H1 (cell line): ENCODE measurements around the gene GLUD1. TPM values are rescaled to one million over a fixed set of nuclear protein-coding genes. Genes with fewer than 3 reads are reported as not detected.

Experiments used
- CTCF ChIA-PET: fragments of 300-600 bp; sonication (Branson Sonifier 250); formaldehyde crosslinking; loops from one replicate; lab custom pipeline; 2021; ENCODE audit not compliant: partially characterized antibody; lab: Charles Lee
- POLR2A ChIA-PET: fragments of 300-600 bp; sonication (Branson Sonifier 250); formaldehyde crosslinking; loops from one replicate; lab custom pipeline; 2021; ENCODE audit warnings: inconsistent platforms; ENCODE audit not compliant: partially characterized antibody; lab: Charles Lee
- DNase-seq, 2 experiments: peaks; one replicate each; pipeline versions ENCODE4 v3.0.0 to v3.0.0-alpha.2; 2010 to 2022; ENCODE audit warnings: low spot score in 2 of 2, low read depth in 1 of 2, mixed read lengths in 1 of 2
- FAIRE-seq: peaks from 2 replicates; lab custom pipeline; 2011; peaks lifted over from hg19 to GRCh38; lab: Jason Lieb, UNC
- H2AFZ ChIP-seq: 2 replicates; pipeline ENCODE4 v1.8.1; 2012; ENCODE audit warnings: low read length, inconsistent platforms
- H2AK5ac ChIP-seq: 2 replicates; pipeline ENCODE4 v1.6.1; 2013; ENCODE audit warnings: low read depth, low read length
- H2BK120ac ChIP-seq: replicated peaks from 2 replicates; pipeline ENCODE3; 2013; ENCODE audit warnings: low read depth, low read length, inconsistent platforms
- H2BK12ac ChIP-seq: 2 replicates; pipeline ENCODE4 v1.6.1; 2013; ENCODE audit warnings: low read depth, low read length
- H2BK15ac ChIP-seq: 2 replicates; pipeline ENCODE4 v1.6.1; 2013; ENCODE audit warnings: low read length
- H2BK20ac ChIP-seq: 2 replicates; pipeline ENCODE4 v1.6.1; 2013; ENCODE audit warnings: low read length
- H2BK5ac ChIP-seq: 2 replicates; pipeline ENCODE4 v1.6.1; 2013; ENCODE audit warnings: low read depth, low read length
- H3K14ac ChIP-seq: 2 replicates; pipeline ENCODE4 v1.6.1; 2013; ENCODE audit warnings: inconsistent platforms; ENCODE audit not compliant: insufficient read length
- H3K18ac ChIP-seq: 2 replicates; pipeline ENCODE4 v1.6.1; 2013; ENCODE audit warnings: low read length; ENCODE audit errors: extremely low read depth
- H3K23ac ChIP-seq: 2 replicates; pipeline ENCODE4 v1.6.1; 2013; ENCODE audit warnings: inconsistent platforms; ENCODE audit not compliant: insufficient read length
- H3K23me2 ChIP-seq: 2 replicates; pipeline ENCODE4 v1.6.1; 2013; ENCODE audit warnings: low read depth, low read length
- H3K27ac ChIP-seq: 2 replicates; pipeline ENCODE4 v1.6.1; 2011; ENCODE audit warnings: low read depth, low read length, inconsistent platforms
- H3K27me3 ChIP-seq, 4 experiments: replicated peaks in 1 of 4; 1 replicate in 1 of 4; 2 replicates in 3 of 4; pipeline versions ENCODE4 v1.6.1 to v1.8.1; 2011 to 2013; ENCODE audit warnings: low read length in 3 of 4, mild to moderate bottlenecking in 3 of 4, inconsistent platforms in 2 of 4, mixed read lengths in 2 of 4, moderate library complexity in 1 of 4; ENCODE audit not compliant: control insufficient read depth in 3 of 4, insufficient read depth in 3 of 4; ENCODE audit errors: extremely low read depth in 1 of 4
- H3K36me3 ChIP-seq, 4 experiments: 2 replicates each; pipeline versions ENCODE4 v1.6.1 to v1.8.1; 2011 to 2013; ENCODE audit warnings: mild to moderate bottlenecking in 4 of 4, low read length in 3 of 4, moderate library complexity in 2 of 4, control low read depth in 1 of 4, inconsistent platforms in 1 of 4; ENCODE audit not compliant: insufficient read depth in 4 of 4, control insufficient read depth in 2 of 4
- H3K4ac ChIP-seq: replicated peaks from 2 replicates; pipeline ENCODE3; 2013; ENCODE audit warnings: low read length, low read depth, mixed read lengths, inconsistent platforms; ENCODE audit not compliant: insufficient read length
- H3K4me1 ChIP-seq, 4 experiments: replicated peaks in 1 of 4; 1 replicate in 1 of 4; 2 replicates in 3 of 4; pipeline versions ENCODE4 v1.6.1 to v1.8.1; 2011 to 2013; ENCODE audit warnings: low read length in 3 of 4, inconsistent platforms in 2 of 4, mixed read lengths in 1 of 4; ENCODE audit not compliant: insufficient read depth in 4 of 4, control insufficient read depth in 3 of 4
- H3K4me2 ChIP-seq, 2 experiments: 2 replicates each; pipeline versions ENCODE4 v1.6.1 to v1.8.1; 2011 to 2013; ENCODE audit warnings: low read depth in 2 of 2, low read length in 2 of 2, control low read depth in 1 of 2, inconsistent platforms in 1 of 2, mild to moderate bottlenecking in 1 of 2; ENCODE audit not compliant: insufficient read depth in 1 of 2
- H3K4me3 ChIP-seq, 4 experiments: fragments of 200-600, 300-600 bp in 1 of 4; sonication (generic), shearing (Covaris generic), sonication (Bioruptor Twin) in 1 of 4; 2 replicates each; pipeline versions ENCODE4 v1.5.1 to v1.8.1; 2011 to 2016; ENCODE audit warnings: low read length in 4 of 4, low read depth in 3 of 4, control low read depth in 2 of 4, inconsistent platforms in 2 of 4, mild to moderate bottlenecking in 2 of 4, mixed read lengths in 1 of 4, moderate library complexity in 1 of 4; ENCODE audit not compliant: insufficient read depth in 2 of 4; ENCODE audit errors: extremely low read depth in 1 of 4
- H3K56ac ChIP-seq: replicated peaks from 2 replicates; pipeline ENCODE3; 2013; ENCODE audit warnings: low read depth, mild to moderate bottlenecking, mixed read lengths, low read length, inconsistent platforms; ENCODE audit not compliant: insufficient read length
- H3K79me1 ChIP-seq: 2 replicates; pipeline ENCODE4 v1.6.1; 2013; ENCODE audit warnings: low read depth, low read length, control low read depth
- H3K79me2 ChIP-seq, 2 experiments: 2 replicates each; pipeline versions ENCODE4 v1.6.1 to v1.8.1; 2012 to 2013; ENCODE audit warnings: low read length in 2 of 2, mild to moderate bottlenecking in 2 of 2, inconsistent platforms in 1 of 2; ENCODE audit not compliant: insufficient read depth in 2 of 2, control insufficient read depth in 1 of 2
- H3K9ac ChIP-seq, 4 experiments: replicated peaks in 1 of 4; 1 replicate in 1 of 4; 2 replicates in 3 of 4; pipeline versions ENCODE4 v1.6.1 to v1.8.1; 2011 to 2013; ENCODE audit warnings: low read depth in 3 of 4, low read length in 3 of 4, control low read depth in 2 of 4, mild to moderate bottlenecking in 2 of 4, moderate library complexity in 2 of 4, inconsistent platforms in 1 of 4; ENCODE audit errors: extremely low read depth in 1 of 4
- H3K9me3 ChIP-seq, 2 experiments: 2 replicates each; pipeline versions ENCODE4 v1.6.1 to v1.8.1; 2012 to 2013; ENCODE audit warnings: mild to moderate bottlenecking in 2 of 2, moderate library complexity in 2 of 2, control low read depth in 1 of 2, inconsistent platforms in 1 of 2, low read depth in 1 of 2, low read length in 1 of 2, mixed read lengths in 1 of 2; ENCODE audit not compliant: insufficient read depth in 2 of 2
- H4K20me1 ChIP-seq, 2 experiments: replicated peaks in 1 of 2; 2 replicates each; pipeline versions ENCODE3 to v1.8.1; 2011 to 2013; ENCODE audit warnings: inconsistent platforms in 2 of 2, low read length in 2 of 2, mild to moderate bottlenecking in 1 of 2; ENCODE audit not compliant: insufficient read depth in 2 of 2, control insufficient read depth in 1 of 2
- H4K5ac ChIP-seq: 2 replicates; pipeline ENCODE4 v1.6.1; 2013; ENCODE audit warnings: low read length, low read depth, mixed read lengths, inconsistent platforms; ENCODE audit not compliant: insufficient read length
- H4K8ac ChIP-seq: 2 replicates; pipeline ENCODE4 v1.8.0; 2013; ENCODE audit warnings: mild to moderate bottlenecking, moderate library complexity, low read length, inconsistent platforms; ENCODE audit not compliant: insufficient read depth; ENCODE audit errors: extremely low read depth
- H4K91ac ChIP-seq: replicated peaks from 2 replicates; pipeline ENCODE3; 2013; ENCODE audit warnings: low read length, mixed read lengths, inconsistent platforms; ENCODE audit not compliant: insufficient read length
- BCL11A ChIP-seq, 2 experiments: IDR thresholded peaks; one replicate each; pipeline ENCODE4 v1.6.1; 2011; ENCODE audit warnings: low read depth in 2 of 2, low read length in 2 of 2, mild to moderate bottlenecking in 2 of 2
- BRCA1 ChIP-seq: IDR thresholded peaks from 2 replicates; pipeline ENCODE4 v1.6.1; 2012; ENCODE audit warnings: low read depth, low read length, improper control_type of control experiment
- CBX8 ChIP-seq: fragments of 300-800, 300-1000 bp; sonication (generic); IDR thresholded peaks from 2 replicates; pipeline ENCODE4 v1.7.1; 2016; ENCODE audit warnings: low read depth, low read length, borderline replicate concordance
- CHD2 ChIP-seq: IDR thresholded peaks from 2 replicates; pipeline ENCODE4 v1.6.1; 2012; ENCODE audit warnings: low read length, improper control_type of control experiment
- HDAC6 ChIP-seq: IDR thresholded peaks from one replicate; pipeline ENCODE4 v1.7.1; 2012; ENCODE audit warnings: low read depth, mild to moderate bottlenecking, inconsistent platforms, low read length, moderate library complexity
- KDM4A ChIP-seq: IDR thresholded peaks from one replicate; pipeline ENCODE4 v1.7.1; 2012; ENCODE audit warnings: low read depth, mild to moderate bottlenecking, moderate library complexity, low read length, inconsistent platforms; ENCODE audit not compliant: severe bottlenecking
- NRF1 ChIP-seq: IDR thresholded peaks from 2 replicates; pipeline ENCODE4 v1.6.1; 2011; ENCODE audit warnings: mild to moderate bottlenecking, low read depth, low read length, improper control_type of control experiment
- TAF7 ChIP-seq: optimal IDR thresholded peaks from 2 replicates; pipeline ENCODE3; 2011; ENCODE audit warnings: low read depth, mild to moderate bottlenecking, inconsistent platforms, low read length, moderate library complexity, borderline replicate concordance
- WGBS, 2 experiments: shearing (Covaris generic) in 1 of 2; methylation state at CpG; one replicate each; pipeline versions ENCODE4 v1.1.6 to v1.1.7; 2013 to 2015; ENCODE audit warnings: low lambda C conversion rate in 2 of 2, mixed read lengths in 2 of 2, inconsistent platforms in 1 of 2, low coverage in 1 of 2, missing lambda C conversion rate in 1 of 2; ENCODE audit not compliant: insufficient replicate concordance in 2 of 2, insufficient coverage in 1 of 2, insufficient read length in 1 of 2; ENCODE audit errors: extremely low coverage in 1 of 2, missing lambda C conversion rate in 1 of 2; 5-methylcytosine and 5-hydroxymethylcytosine counted together
- polyA plus RNA-seq, 7 experiments: library from polyadenylated mRNA; depleted of rRNA in 3 of 7; stranded (reverse) in 5 of 7; unstranded in 2 of 7; fragments of >200 nt in 5 of 7; fragments of 200-250 nt in 2 of 7; gene quantifications; 1 replicate in 5 of 7; 2 replicates in 1 of 7; 4 replicates in 1 of 7; pipeline versions ENCODE4 v1.2.1 to v1.2.3, GENCODE V29; 2011 to 2013; ENCODE audit warnings: missing spikeins in 2 of 7, mixed read lengths in 2 of 7
- total RNA-seq: library from RNA; stranded (reverse); fragmentation: NEBNext Ultra II Directional; extraction: Animal tissue kit (Norgen Biotek cat#: 25700); gene quantifications from 2 replicates; pipeline ENCODE4 v1.2.1, GENCODE V29; 2021

Gene GLUD1
- total and polyA plus RNA-seq, 2 of the 8 experiments (the other 6 are each of a cell fraction or from before 2014, with no cell fraction given), result 41.0 to 96.2 TPM

DNA sequence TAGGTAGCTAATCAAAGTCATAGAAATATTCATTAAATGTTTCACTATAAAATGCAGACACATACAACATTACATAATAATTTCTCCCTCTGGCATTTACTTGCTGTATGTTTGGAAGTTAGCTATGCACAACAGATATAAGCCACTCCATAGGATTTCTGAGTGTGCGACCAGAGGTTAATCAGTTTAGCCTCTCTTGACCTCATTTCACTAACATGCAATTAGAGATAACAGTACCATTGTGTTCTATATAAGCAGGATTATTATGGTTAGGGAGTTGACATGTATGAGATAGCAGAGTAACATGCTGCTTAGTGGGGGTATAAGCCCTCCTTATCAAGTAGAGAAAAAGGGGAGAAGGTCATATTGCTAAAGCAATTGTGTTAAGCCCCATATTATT, 26.4 kb downstream of the GLUD1 start:
- H3K23me2 ChIP-seq, result no peaks in the 10 kb centered on the region
- H3K79me2 ChIP-seq, result no peaks in the 10 kb centered on the region
- H3K23ac ChIP-seq, result no peak overlapping the region
- no peak overlapping the region for H2BK20ac ChIP-seq
- no peak overlapping the region for H3K4me3 ChIP-seq
- no peak overlapping the region for H4K5ac ChIP-seq
- H4K20me1 ChIP-seq, result no peaks in the 10 kb centered on the region
- H3K4me1 ChIP-seq, result no peaks in the 10 kb centered on the region
- H2BK15ac ChIP-seq, result no peak overlapping the region
- no peak overlapping the region for H2BK120ac ChIP-seq
- 89% methylated on average over 1 of the region's 1 CpG; no CpG with 5 or more reads in 1 of the 2 experiments for WGBS, 2 experiments
- H3K9ac ChIP-seq, result no peak overlapping the region
- no peak overlapping the region for H3K56ac ChIP-seq
- ChIA-PET CTCF (interaction anchor here (1.0 to 1.2 kb wide), 2 partner anchors 14 to 126 kb away, joined by 3 to 5 read pairs; no protein-coding TSS in a partner anchor), POLR2A (no interaction called here)
- DNase-seq (no peak), FAIRE-seq (no peak)
- no peaks in the 10 kb centered on the region for H3K27me3 ChIP-seq
- no peaks in the 10 kb centered on the region for H3K9me3 ChIP-seq
- no peak overlapping the region for H3K4ac ChIP-seq
- H3K14ac ChIP-seq, result no peak overlapping the region
- no peak overlapping the region for H3K4me2 ChIP-seq
- H4K91ac ChIP-seq, result no peak overlapping the region
- H3K27ac ChIP-seq, result no peak overlapping the region
- no peak overlapping the region for H3K18ac ChIP-seq
- H3K79me1 ChIP-seq, result no peaks in the 10 kb centered on the region
- no peak overlapping the region for H4K8ac ChIP-seq
- peaks cover 5 to 31% (median 13%) of the 10 kb centered on the region in 4 experiments; a peak in 6 of 8 replicates for H3K36me3 ChIP-seq
- H2AFZ ChIP-seq, result no peak overlapping the region
- H2BK12ac ChIP-seq, result no peak overlapping the region
- H2AK5ac ChIP-seq, result no peak overlapping the region
- H2BK5ac ChIP-seq, result no peak overlapping the region
- no peak for TF ChIP-seq BRCA1
- TF ChIP-seq KDM4A, result no peak
- no peak for TF ChIP-seq CHD2
- TF ChIP-seq NRF1, result no peak
- no peak for TF ChIP-seq TAF7
- TF ChIP-seq BCL11A (IDR thresholded peaks at IDR 0.05; ENCODE audit: low read depth in 2 of 2, low read length in 2 of 2), result no peak
- no peak for TF ChIP-seq HDAC6
- no peak for TF ChIP-seq CBX8
